ENCODE measurements around the gene RFX3.

The RFX3 gene

GRCh38 chr9:3457175-3457574 is 68.6 kb downstream of the RFX3 start:
- no peak for DNase-seq
- Histone ChIP-seq H3K4me3 (ENCODE audit: low read length) (no peak overlapping the region), H3K27me3 (replicated peaks; ENCODE audit: insufficient read depth, low read length) (no peaks in the 10 kb centered on the region), H2AFZ (ENCODE audit: low read length) (no peak overlapping the region), H3K4me2 (ENCODE audit: low read depth, low read length) (no peak overlapping the region), H3K79me2 (ENCODE audit: low read length) (no peaks in the 10 kb centered on the region), H4K20me1 (ENCODE audit: insufficient read depth, low read length) (no peaks in the 10 kb centered on the region), H3K27ac (ENCODE audit: low read length) (no peak overlapping the region), H3F3A (ENCODE audit: insufficient read depth, low read length) (no peaks in the 10 kb centered on the region), H3K36me3 (replicated peaks; ENCODE audit: insufficient read depth, low read length) (no peaks in the 10 kb centered on the region), H3K9me2 (replicated peaks; ENCODE audit: insufficient read depth, low read length) (no peaks in the 10 kb centered on the region), H3K9ac (ENCODE audit: low read length) (no peak overlapping the region), H3K4me1 (ENCODE audit: low read length) (no peaks in the 10 kb centered on the region), H3K9me3 (replicated peaks; ENCODE audit: insufficient read depth, low read length) (no peaks in the 10 kb centered on the region)
- TF ChIP-seq EZH2phosphoT487 (IDR thresholded peaks at IDR 0.05; ENCODE audit: low read length), result no peak
- TF ChIP-seq EZH2 (optimal IDR thresholded peaks at IDR 0.05; ENCODE audit: low read depth, low read length), result no peak
- TF ChIP-seq CTCF (IDR thresholded peaks at IDR 0.05; ENCODE audit: low read length), result no peak

GRCh38 chr9:3455717-3456116 is 70.1 kb downstream of the RFX3 start:
- Histone ChIP-seq H3K27ac (ENCODE audit: low read length) (no peak overlapping the region), H3K9ac (ENCODE audit: low read length) (no peak overlapping the region), H3K4me1 (ENCODE audit: low read length) (no peaks in the 10 kb centered on the region), H2AFZ (ENCODE audit: low read length) (no peak overlapping the region), H3K4me3 (ENCODE audit: low read length) (no peak overlapping the region), H3K79me2 (ENCODE audit: low read length) (no peaks in the 10 kb centered on the region), H3K9me2 (replicated peaks; ENCODE audit: insufficient read depth, low read length) (no peaks in the 10 kb centered on the region), H3K9me3 (replicated peaks; ENCODE audit: insufficient read depth, low read length) (no peaks in the 10 kb centered on the region), H4K20me1 (ENCODE audit: insufficient read depth, low read length) (no peaks in the 10 kb centered on the region), H3K4me2 (ENCODE audit: low read depth, low read length) (no peak overlapping the region), H3F3A (ENCODE audit: insufficient read depth, low read length) (no peaks in the 10 kb centered on the region), H3K27me3 (replicated peaks; ENCODE audit: insufficient read depth, low read length) (no peaks in the 10 kb centered on the region), H3K36me3 (replicated peaks; ENCODE audit: insufficient read depth, low read length) (no peaks in the 10 kb centered on the region)
- no peak for TF ChIP-seq EZH2phosphoT487 (IDR thresholded peaks at IDR 0.05; ENCODE audit: low read length)
- TF ChIP-seq EZH2 (optimal IDR thresholded peaks at IDR 0.05; ENCODE audit: low read depth, low read length), result no peak
- no peak for TF ChIP-seq CTCF (IDR thresholded peaks at IDR 0.05; ENCODE audit: low read length)
- DNase-seq, result no peak

- no peaks in the 10 kb centered on the region for H3K9me3 ChIP-seq (replicated peaks; ENCODE audit: insufficient read depth, low read length)
Observed at GRCh38 chr9:3455094-3455493, 70.7 kb downstream of the RFX3 start.

More at GRCh38 chr9:3455094-3455493, 70.7 kb downstream of the RFX3 start:
- no peaks in the 10 kb centered on the region for H3K9me2 ChIP-seq (replicated peaks; ENCODE audit: insufficient read depth, low read length)
- H3K9ac ChIP-seq (ENCODE audit: low read length), result no peak overlapping the region
- H3F3A ChIP-seq (ENCODE audit: insufficient read depth, low read length), result no peaks in the 10 kb centered on the region
- no peaks in the 10 kb centered on the region for H4K20me1 ChIP-seq (ENCODE audit: insufficient read depth, low read length)
- no peak overlapping the region for H3K27ac ChIP-seq (ENCODE audit: low read length)
- H3K4me2 ChIP-seq (ENCODE audit: low read depth, low read length), result no peak overlapping the region
- H3K79me2 ChIP-seq (ENCODE audit: low read length), result no peaks in the 10 kb centered on the region
- no peak overlapping the region for H2AFZ ChIP-seq (ENCODE audit: low read length)
- H3K36me3 ChIP-seq (replicated peaks; ENCODE audit: insufficient read depth, low read length), result no peaks in the 10 kb centered on the region; the same call in 1 of the 2 replicates
- no peak overlapping the region for H3K4me3 ChIP-seq (ENCODE audit: low read length)
- no peaks in the 10 kb centered on the region for H3K27me3 ChIP-seq (replicated peaks; ENCODE audit: insufficient read depth, low read length)
- H3K4me1 ChIP-seq (ENCODE audit: low read length), result no peaks in the 10 kb centered on the region
- TF ChIP-seq CTCF (IDR thresholded peaks at IDR 0.05; ENCODE audit: low read length) (no peak), EZH2phosphoT487 (IDR thresholded peaks at IDR 0.05; ENCODE audit: low read length) (no peak), EZH2 (optimal IDR thresholded peaks at IDR 0.05; ENCODE audit: low read depth, low read length) (no peak)
- DNase-seq, result no peak

Measured in MM.1S (cell line).